ENCODE results near the gene SYNGR1.
"Not testable (repeated sequence)": the region's sequence is repeated elsewhere in the genome, so short reads cannot be mapped to it uniquely, and the experiment has no call there.

SYNGR1 gene

DNA sequence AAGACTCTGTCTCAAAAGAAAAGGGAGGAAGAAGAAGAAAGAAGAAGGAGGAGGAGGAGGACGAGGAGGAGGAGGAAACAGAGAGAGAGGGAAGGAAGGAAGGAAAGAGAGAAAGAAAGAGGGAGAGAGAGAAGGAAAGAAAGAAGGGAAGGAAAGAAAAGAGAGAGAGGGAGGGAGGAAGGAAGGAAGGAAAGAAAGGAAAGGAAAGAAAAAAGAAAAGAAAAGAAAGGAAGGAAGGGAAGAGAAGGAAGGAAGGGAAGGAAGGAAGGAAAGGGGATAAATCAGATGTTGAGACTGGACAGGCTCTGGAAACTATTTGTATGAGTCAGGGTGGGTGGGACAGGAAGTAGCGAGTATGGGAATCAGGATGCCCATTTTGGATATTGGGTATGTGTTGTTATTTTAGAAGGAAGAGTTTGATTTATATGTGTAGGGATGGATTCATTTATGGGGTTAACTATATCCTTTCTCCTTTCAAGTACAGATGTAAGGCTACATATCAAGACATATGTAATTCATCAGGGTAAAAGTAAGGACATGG, 24.3 kb upstream of the SYNGR1 start:
- H3K9me3 ChIP-seq: no peaks in the 10 kb centered on the region
- H3K4me3 ChIP-seq: no peak overlapping the region
- H3K27me3 ChIP-seq (ENCODE audit: low read depth): no peaks in the 10 kb centered on the region
- no peaks in the 10 kb centered on the region for H3K36me3 ChIP-seq (replicated peaks)
- in situ Hi-C loops (cut with MboI; ENCODE audit: low sequenced_read_pairs): no loop called here
- H3K4me1 ChIP-seq: no peaks in the 10 kb centered on the region; the same call in 1 of the 2 replicates
- DNase-seq (ENCODE audit: low spot score in 2 of 2): no peak

DNA sequence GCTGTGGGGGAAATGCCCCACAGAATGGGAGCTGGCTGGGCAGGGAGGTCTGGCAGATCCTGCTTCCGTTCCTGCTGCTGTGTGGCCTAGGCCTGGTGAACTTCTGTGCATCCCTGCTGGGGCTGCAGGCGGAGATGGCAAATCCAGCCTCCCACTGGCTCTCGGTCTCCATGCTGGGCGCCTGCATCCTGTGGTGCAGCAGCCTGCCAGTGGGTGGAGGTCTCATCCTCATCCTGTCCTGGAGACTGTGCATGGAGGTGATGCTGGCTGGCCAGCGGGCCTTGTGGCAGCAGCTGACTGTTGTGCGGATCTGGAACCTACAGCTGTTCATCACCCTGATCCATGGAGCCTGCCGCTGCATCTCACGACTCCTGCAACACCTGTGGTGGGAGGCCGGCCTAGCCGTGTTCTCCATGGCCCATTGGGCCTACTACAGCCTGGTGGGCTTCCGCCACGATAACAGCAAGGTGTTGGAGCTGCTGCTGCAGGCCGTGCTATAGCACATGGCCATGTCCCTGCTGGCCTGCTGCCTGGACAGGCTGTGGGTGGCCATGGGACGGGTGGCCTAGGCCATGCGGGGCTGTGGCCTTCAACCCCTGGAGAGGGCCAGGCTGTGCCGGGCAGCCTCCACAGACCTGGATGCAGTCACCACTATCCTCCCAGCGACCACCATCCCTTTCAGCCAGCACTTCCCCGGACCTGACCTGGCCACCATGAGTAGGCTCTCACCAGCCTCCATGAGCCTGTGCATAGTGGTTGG, 21.6 kb upstream of the SYNGR1 start:
- in situ Hi-C loops (cut with MboI; ENCODE audit: low sequenced_read_pairs): no loop called here
- Histone ChIP-seq H3K4me3 (no peak overlapping the region), H3K9me3 (no peaks in the 10 kb centered on the region), H3K36me3 (replicated peaks) (no peaks in the 10 kb centered on the region), H3K27me3 (ENCODE audit: low read depth) (no peaks in the 10 kb centered on the region), H3K4me1 (peaks cover 6% of the 10 kb centered on the region)
- DNase-seq (ENCODE audit: low spot score in 2 of 2): no peak

DNA sequence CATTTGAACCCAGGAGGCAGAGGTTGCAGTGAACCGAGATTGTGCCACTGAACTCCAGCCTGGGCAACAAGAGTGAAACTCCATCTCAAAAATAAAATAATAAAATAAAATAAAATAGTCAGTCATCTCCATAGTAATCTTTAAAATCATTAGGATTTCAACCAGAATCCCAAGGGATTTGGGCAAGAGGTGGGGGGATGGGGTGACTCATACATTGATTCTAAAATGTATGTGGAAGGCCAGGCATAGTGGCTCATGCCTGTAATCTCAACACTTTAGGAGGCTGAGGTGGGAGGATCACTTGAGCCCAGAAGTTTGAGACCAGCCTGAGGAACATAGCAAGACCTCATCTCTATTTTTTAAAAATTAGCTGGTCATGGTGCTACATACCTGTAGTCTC, 19.2 kb upstream of the SYNGR1 start:
- H3K27me3 ChIP-seq (ENCODE audit: low read depth); H3K36me3 ChIP-seq (replicated peaks); H3K9me3 ChIP-seq; DNase-seq (ENCODE audit: low spot score in 2 of 2); H3K4me3 ChIP-seq; in situ Hi-C loops (cut with MboI; ENCODE audit: low sequenced_read_pairs): not testable (repeated sequence)
- H3K4me1 ChIP-seq: peaks cover 12% of the 10 kb centered on the region

DNA sequence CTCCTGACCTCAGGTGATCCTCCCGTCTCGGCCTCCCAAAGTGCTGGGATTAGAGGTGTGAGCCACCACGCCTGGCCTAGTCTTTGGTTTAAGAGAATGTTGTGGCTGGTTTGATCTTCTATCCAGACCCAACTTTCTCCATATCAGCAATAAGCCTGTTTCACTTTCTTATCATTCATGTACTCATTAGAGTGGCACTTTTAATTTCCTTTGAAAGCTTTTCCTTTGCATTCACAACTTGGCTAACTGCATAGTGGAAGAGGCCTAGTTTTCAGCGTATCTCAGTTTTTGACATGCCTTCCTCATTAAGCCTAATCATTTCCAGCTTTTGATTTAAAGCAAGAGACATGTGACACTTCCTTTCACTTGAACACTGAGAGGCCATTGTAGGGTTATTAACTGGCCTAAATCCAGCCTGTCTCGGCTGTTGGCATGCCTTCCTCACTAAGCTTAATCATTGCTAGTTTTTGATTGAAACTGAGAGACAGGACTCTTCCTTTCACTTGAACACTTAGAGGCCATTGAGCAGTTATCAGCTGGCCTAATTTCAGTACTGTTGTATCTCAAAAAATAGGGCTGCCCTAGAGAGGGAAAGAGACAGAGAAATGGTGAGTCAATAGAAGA, 17.2 kb upstream of the SYNGR1 start:
- in situ Hi-C loops (cut with MboI; ENCODE audit: low sequenced_read_pairs): no loop called here

DNA sequence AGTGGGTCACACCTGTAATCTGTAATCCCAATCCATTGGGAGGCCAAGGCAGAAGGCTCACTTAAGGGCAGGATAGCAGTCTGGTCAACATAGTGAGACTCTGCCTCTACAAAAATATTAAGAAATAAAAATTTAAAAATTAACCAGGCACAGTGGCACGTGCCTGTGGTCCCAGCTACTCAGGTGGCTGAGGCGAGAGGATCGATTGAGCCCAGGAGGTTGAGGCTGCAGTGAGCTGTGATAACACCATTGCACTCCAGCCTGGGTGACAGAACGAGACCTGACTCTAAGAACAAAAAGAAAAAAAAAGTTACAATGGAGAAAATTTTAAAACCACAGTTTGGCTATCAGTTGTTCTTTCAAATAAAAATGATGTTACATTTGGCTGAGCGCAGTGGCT, 13.4 kb upstream of the SYNGR1 start:
- no peak overlapping the region for H3K4me3 ChIP-seq
- peaks cover 12% of the 10 kb centered on the region for H3K4me1 ChIP-seq
- H3K9me3 ChIP-seq: no peaks in the 10 kb centered on the region
- no peaks in the 10 kb centered on the region for H3K27me3 ChIP-seq (ENCODE audit: low read depth)
- no peaks in the 10 kb centered on the region for H3K36me3 ChIP-seq (replicated peaks)
- DNase-seq (ENCODE audit: low spot score in 2 of 2): no peak
- in situ Hi-C loops (cut with MboI; ENCODE audit: low sequenced_read_pairs): no loop called here

More for the DNA sequence above, 17.2 kb upstream of the SYNGR1 start:
- no peaks in the 10 kb centered on the region for H3K27me3 ChIP-seq (ENCODE audit: low read depth)
- H3K9me3 ChIP-seq: no peaks in the 10 kb centered on the region
- no peaks in the 10 kb centered on the region for H3K36me3 ChIP-seq (replicated peaks)
- peaks cover 12% of the 10 kb centered on the region for H3K4me1 ChIP-seq
- DNase-seq (ENCODE audit: low spot score in 2 of 2): no peak
- H3K4me3 ChIP-seq: no peak overlapping the region

DNA sequence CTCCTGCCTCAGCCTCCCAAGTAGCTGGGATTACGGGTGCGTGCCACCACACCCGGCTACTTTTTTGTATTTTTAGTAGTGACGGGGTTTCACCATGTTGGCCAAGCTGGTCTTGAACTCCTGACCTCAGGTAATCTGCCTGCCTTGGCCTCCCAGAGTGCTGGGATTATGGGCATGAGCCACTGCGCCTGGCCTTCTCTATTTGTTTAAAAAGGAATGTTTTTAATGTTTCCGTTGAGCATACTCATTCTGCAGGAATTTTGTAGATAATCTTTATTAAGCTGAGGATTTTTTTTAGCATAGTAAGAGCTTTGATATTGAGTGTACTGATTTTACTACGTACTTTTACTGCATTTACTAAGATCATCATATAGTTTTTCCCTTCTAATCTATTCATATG, 10.0 kb upstream of the SYNGR1 start:
- H3K4me3 ChIP-seq; H3K36me3 ChIP-seq (replicated peaks); H3K9me3 ChIP-seq; DNase-seq (ENCODE audit: low spot score in 2 of 2); H3K4me1 ChIP-seq; H3K27me3 ChIP-seq (ENCODE audit: low read depth); in situ Hi-C loops (cut with MboI; ENCODE audit: low sequenced_read_pairs): not testable (repeated sequence)

DNA sequence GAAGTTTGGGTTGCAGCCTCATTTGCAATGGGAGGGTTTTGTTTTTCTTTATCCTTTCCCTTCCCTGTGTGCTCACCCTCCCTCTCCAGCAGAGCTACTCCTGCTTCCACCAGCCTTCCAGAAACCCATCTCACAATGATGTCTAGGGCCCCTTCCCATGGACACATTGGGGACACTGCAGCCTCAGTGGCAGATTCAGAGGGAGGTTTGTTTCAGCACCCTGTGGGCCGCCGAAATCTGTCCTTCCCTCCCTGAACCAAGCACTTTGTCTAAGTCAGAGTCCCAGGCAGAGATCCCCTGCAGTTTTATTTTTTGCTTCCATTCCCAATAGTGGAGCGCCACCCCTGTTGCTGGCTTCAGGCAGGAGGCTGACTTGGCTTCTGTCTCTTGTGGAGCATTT, 8.6 kb upstream of the SYNGR1 start:
- H3K36me3 ChIP-seq (replicated peaks): no peaks in the 10 kb centered on the region
- no peak for DNase-seq (ENCODE audit: low spot score in 2 of 2)
- peaks cover 6% of the 10 kb centered on the region; the same call in 1 of the 2 replicates for H3K27me3 ChIP-seq (ENCODE audit: low read depth)
- H3K4me3 ChIP-seq: no peak overlapping the region
- in situ Hi-C loops (cut with MboI; ENCODE audit: low sequenced_read_pairs): no loop called here
- H3K4me1 ChIP-seq: no peaks in the 10 kb centered on the region; the same call in 1 of the 2 replicates
- H3K9me3 ChIP-seq: no peaks in the 10 kb centered on the region

DNA sequence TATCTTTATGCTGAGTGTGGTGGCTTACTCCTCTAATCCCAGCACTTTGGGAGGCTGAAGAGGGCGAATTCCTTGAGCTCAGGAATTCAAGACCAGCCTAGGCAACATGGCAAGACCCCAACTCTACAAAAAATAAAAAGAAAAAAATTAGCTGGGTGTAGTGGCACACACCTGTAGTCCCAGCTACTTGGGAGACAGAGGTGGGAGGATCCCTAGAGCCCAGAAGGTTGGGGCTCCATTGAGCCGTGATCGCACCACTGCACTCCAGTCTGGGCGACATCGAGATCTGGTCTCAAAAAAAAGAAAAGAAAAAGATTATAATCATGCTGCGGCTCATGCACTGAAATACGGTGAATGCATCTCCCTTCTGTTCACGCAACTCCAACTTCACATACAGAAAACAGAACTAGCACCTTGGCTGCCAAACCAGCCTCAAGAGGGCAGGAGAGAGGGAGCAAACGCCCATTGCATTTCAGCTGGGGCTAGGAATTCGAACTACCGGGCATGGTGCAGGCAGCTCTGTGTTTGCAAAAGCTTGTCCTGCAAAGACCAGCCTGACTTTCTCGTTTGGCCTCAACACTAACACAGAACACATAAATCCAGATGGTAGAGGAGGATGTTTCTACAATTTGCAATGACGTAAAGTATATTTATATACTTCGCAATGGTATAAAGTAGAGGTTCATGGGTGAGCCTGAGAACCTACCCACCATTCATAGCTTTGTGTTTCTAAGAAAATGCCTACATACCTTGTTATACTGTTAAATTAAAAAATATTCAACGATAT, 6.3 kb upstream of the SYNGR1 start:
- Histone ChIP-seq H3K36me3 (replicated peaks) (no peaks in the 10 kb centered on the region), H3K4me3 (no peak overlapping the region), H3K27me3 (ENCODE audit: low read depth) (peaks cover 6% of the 10 kb centered on the region; the same call in 1 of the 2 replicates), H3K4me1 (no peaks in the 10 kb centered on the region), H3K9me3 (no peaks in the 10 kb centered on the region)
- DNase-seq (ENCODE audit: low spot score in 2 of 2): peak; percentile 54 to 79
- in situ Hi-C loops (cut with MboI; ENCODE audit: low sequenced_read_pairs): no loop called here

DNA sequence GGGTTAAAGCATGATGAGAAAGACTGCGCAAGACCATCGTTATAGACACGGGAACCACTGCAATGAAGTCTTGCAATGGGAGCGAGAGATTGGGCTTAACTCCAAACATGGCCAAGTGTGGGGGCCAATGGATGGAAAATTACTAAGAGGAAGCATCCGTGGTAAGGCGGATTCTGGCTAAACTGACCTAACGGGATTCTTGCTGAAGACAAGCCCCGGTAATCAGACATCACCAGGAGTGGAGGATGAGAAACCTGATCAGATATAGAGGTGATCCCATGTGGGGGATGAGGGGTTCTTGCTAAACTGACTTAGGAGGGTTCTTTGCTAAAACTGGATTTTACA, 5.8 kb upstream of the SYNGR1 start:
- no peaks in the 10 kb centered on the region for H3K36me3 ChIP-seq (replicated peaks)
- H3K27me3 ChIP-seq (ENCODE audit: low read depth): peaks cover 6% of the 10 kb centered on the region; the same call in 1 of the 2 replicates
- no peak overlapping the region for H3K4me3 ChIP-seq
- H3K9me3 ChIP-seq: no peaks in the 10 kb centered on the region
- H3K4me1 ChIP-seq: peaks cover 1% of the 10 kb centered on the region; the same call in 1 of the 2 replicates
- DNase-seq (ENCODE audit: low spot score in 2 of 2): no peak
- in situ Hi-C loops (cut with MboI; ENCODE audit: low sequenced_read_pairs): no loop called here

DNA sequence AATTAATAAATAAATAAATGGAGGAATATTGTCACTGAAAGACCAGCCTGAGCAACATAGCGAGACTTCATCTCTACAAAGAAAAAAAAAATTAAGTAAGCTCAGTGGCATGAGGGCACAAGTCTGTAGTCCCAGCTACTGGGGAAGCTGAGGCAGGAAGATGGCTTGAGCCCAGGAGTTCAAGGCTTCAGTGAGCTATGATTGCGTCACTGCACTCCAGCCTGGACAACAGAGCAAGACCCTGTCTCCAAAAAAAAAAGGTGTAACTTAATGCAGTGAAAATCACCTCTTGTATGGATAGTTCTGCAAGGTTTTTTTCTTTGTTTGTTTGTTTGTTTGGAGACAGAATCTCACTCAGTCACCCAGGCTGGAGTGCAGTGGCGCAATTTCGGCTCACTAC, 4.6 kb upstream of the SYNGR1 start:
- DNase-seq (ENCODE audit: low spot score in 2 of 2): no peak
- no peak overlapping the region for H3K4me3 ChIP-seq
- in situ Hi-C loops (cut with MboI; ENCODE audit: low sequenced_read_pairs): no loop called here
- no peaks in the 10 kb centered on the region for H3K36me3 ChIP-seq (replicated peaks)
- H3K27me3 ChIP-seq (ENCODE audit: low read depth): peaks cover 6% of the 10 kb centered on the region; the same call in 1 of the 2 replicates
- peaks cover 5% of the 10 kb centered on the region; the same call in 1 of the 2 replicates for H3K4me1 ChIP-seq
- H3K9me3 ChIP-seq: no peaks in the 10 kb centered on the region

DNA sequence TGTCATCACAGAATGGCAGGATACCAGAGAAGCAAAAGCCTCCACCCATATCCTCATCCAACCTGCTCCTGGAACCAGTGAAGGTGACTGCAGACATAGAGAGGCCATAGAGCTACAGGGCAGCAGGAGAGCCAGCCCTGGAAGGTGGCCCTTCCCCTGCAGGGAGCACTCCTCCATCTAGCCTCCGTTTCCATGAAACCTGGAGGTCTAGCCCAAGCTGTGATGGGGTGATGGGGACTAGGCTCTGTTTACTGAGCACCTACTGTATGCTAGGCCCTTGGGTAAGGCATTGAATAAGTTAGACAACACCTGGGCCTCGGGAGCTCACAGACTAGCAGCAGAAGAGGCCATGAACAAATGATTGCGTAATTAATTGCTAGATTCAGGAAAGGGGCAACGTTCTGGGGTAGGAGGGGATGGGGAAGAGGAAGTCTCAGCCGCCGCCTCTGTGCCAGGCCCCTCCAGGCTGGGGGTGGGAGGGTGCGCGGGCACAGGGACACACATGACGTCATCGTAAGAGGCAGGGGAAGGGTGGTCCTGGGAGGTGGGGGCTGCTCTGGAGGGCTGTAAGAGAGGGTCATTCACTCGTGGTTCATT, 784 bp upstream of the SYNGR1 start:
- H3K36me3 ChIP-seq (replicated peaks): no peaks in the 10 kb centered on the region
- peaks cover 19% of the 10 kb centered on the region for H3K4me1 ChIP-seq
- peaks cover 6% of the 10 kb centered on the region; the same call in 1 of the 2 replicates for H3K27me3 ChIP-seq (ENCODE audit: low read depth)
- in situ Hi-C loops (cut with MboI; ENCODE audit: low sequenced_read_pairs): no loop called here
- no peak for DNase-seq (ENCODE audit: low spot score in 2 of 2)
- no peaks in the 10 kb centered on the region for H3K9me3 ChIP-seq
- H3K4me3 ChIP-seq: peak overlapping the region; percentile 56

DNA sequence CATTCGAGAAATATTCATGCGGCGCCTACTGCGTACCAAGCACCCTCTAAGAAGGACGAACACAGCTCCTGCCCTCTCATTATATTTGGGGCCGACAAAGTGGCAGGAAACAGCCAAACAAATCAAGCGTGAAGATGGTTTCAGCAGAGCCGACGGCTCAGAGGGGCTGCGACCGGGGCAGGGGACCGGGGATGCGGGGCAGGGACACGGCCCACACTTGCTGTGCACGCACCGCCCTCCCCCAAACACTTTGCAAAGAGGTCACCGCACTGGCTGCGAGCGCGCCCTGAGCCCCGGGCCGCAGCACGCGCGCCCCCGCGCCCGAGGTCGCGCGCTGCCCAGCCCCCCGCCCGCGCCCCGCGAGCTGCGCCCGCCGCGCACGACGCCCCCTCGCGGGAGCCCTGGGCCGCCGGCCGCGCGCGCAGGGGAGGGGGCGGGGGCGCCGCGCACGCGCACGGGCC, 255 bp upstream of the SYNGR1 start:
- Histone ChIP-seq H3K4me1 (peaks cover 19% of the 10 kb centered on the region), H3K9me3 (no peaks in the 10 kb centered on the region), H3K4me3 (peak overlapping the region; percentile 56), H3K36me3 (replicated peaks) (no peaks in the 10 kb centered on the region), H3K27me3 (ENCODE audit: low read depth) (peaks cover 2% of the 10 kb centered on the region; the same call in 1 of the 2 replicates)
- in situ Hi-C loops (cut with MboI; ENCODE audit: low sequenced_read_pairs): no loop called here
- DNase-seq (ENCODE audit: low spot score in 2 of 2): peak; percentile 13 to 71
